H1 (cell line): ENCODE measurements around the gene ACTL6A. TPM values are rescaled to one million over a fixed set of nuclear protein-coding genes. Genes with fewer than 3 reads are reported as not detected.

Experiments
- CTCF ChIA-PET: fragments of 300-600 bp; sonication (Branson Sonifier 250); formaldehyde crosslinking; loops from one replicate; lab custom pipeline; 2021; ENCODE audit not compliant: partially characterized antibody; lab: Charles Lee
- POLR2A ChIA-PET: fragments of 300-600 bp; sonication (Branson Sonifier 250); formaldehyde crosslinking; loops from one replicate; lab custom pipeline; 2021; ENCODE audit warnings: inconsistent platforms; ENCODE audit not compliant: partially characterized antibody; lab: Charles Lee
- DNase-seq, 2 experiments: peaks; one replicate each; pipeline versions ENCODE4 v3.0.0 to v3.0.0-alpha.2; 2010 to 2022; ENCODE audit warnings: low spot score in 2 of 2, low read depth in 1 of 2, mixed read lengths in 1 of 2
- FAIRE-seq: peaks from 2 replicates; lab custom pipeline; 2011; peaks lifted over from hg19 to GRCh38; lab: Jason Lieb, UNC
- H2AFZ ChIP-seq: 2 replicates; pipeline ENCODE4 v1.8.1; 2012; ENCODE audit warnings: low read length, inconsistent platforms
- H2AK5ac ChIP-seq: 2 replicates; pipeline ENCODE4 v1.6.1; 2013; ENCODE audit warnings: low read depth, low read length
- H2BK120ac ChIP-seq: replicated peaks from 2 replicates; pipeline ENCODE3; 2013; ENCODE audit warnings: low read depth, low read length, inconsistent platforms
- H2BK12ac ChIP-seq: 2 replicates; pipeline ENCODE4 v1.6.1; 2013; ENCODE audit warnings: low read depth, low read length
- H2BK15ac ChIP-seq: 2 replicates; pipeline ENCODE4 v1.6.1; 2013; ENCODE audit warnings: low read length
- H2BK20ac ChIP-seq: 2 replicates; pipeline ENCODE4 v1.6.1; 2013; ENCODE audit warnings: low read length
- H2BK5ac ChIP-seq: 2 replicates; pipeline ENCODE4 v1.6.1; 2013; ENCODE audit warnings: low read depth, low read length
- H3K14ac ChIP-seq: 2 replicates; pipeline ENCODE4 v1.6.1; 2013; ENCODE audit warnings: inconsistent platforms; ENCODE audit not compliant: insufficient read length
- H3K18ac ChIP-seq: 2 replicates; pipeline ENCODE4 v1.6.1; 2013; ENCODE audit warnings: low read length; ENCODE audit errors: extremely low read depth
- H3K23ac ChIP-seq: 2 replicates; pipeline ENCODE4 v1.6.1; 2013; ENCODE audit warnings: inconsistent platforms; ENCODE audit not compliant: insufficient read length
- H3K23me2 ChIP-seq: 2 replicates; pipeline ENCODE4 v1.6.1; 2013; ENCODE audit warnings: low read depth, low read length
- H3K27ac ChIP-seq: 2 replicates; pipeline ENCODE4 v1.6.1; 2011; ENCODE audit warnings: low read depth, low read length, inconsistent platforms
- H3K27me3 ChIP-seq, 4 experiments: replicated peaks in 1 of 4; 1 replicate in 1 of 4; 2 replicates in 3 of 4; pipeline versions ENCODE4 v1.6.1 to v1.8.1; 2011 to 2013; ENCODE audit warnings: low read length in 3 of 4, mild to moderate bottlenecking in 3 of 4, inconsistent platforms in 2 of 4, mixed read lengths in 2 of 4, moderate library complexity in 1 of 4; ENCODE audit not compliant: control insufficient read depth in 3 of 4, insufficient read depth in 3 of 4; ENCODE audit errors: extremely low read depth in 1 of 4
- H3K36me3 ChIP-seq, 4 experiments: 2 replicates each; pipeline versions ENCODE4 v1.6.1 to v1.8.1; 2011 to 2013; ENCODE audit warnings: mild to moderate bottlenecking in 4 of 4, low read length in 3 of 4, moderate library complexity in 2 of 4, control low read depth in 1 of 4, inconsistent platforms in 1 of 4; ENCODE audit not compliant: insufficient read depth in 4 of 4, control insufficient read depth in 2 of 4
- H3K4ac ChIP-seq: replicated peaks from 2 replicates; pipeline ENCODE3; 2013; ENCODE audit warnings: low read length, low read depth, mixed read lengths, inconsistent platforms; ENCODE audit not compliant: insufficient read length
- H3K4me1 ChIP-seq, 4 experiments: replicated peaks in 1 of 4; 1 replicate in 1 of 4; 2 replicates in 3 of 4; pipeline versions ENCODE4 v1.6.1 to v1.8.1; 2011 to 2013; ENCODE audit warnings: low read length in 3 of 4, inconsistent platforms in 2 of 4, mixed read lengths in 1 of 4; ENCODE audit not compliant: insufficient read depth in 4 of 4, control insufficient read depth in 3 of 4
- H3K4me2 ChIP-seq, 2 experiments: 2 replicates each; pipeline versions ENCODE4 v1.6.1 to v1.8.1; 2011 to 2013; ENCODE audit warnings: low read depth in 2 of 2, low read length in 2 of 2, control low read depth in 1 of 2, inconsistent platforms in 1 of 2, mild to moderate bottlenecking in 1 of 2; ENCODE audit not compliant: insufficient read depth in 1 of 2
- H3K4me3 ChIP-seq, 4 experiments: fragments of 200-600, 300-600 bp in 1 of 4; sonication (generic), shearing (Covaris generic), sonication (Bioruptor Twin) in 1 of 4; 2 replicates each; pipeline versions ENCODE4 v1.5.1 to v1.8.1; 2011 to 2016; ENCODE audit warnings: low read length in 4 of 4, low read depth in 3 of 4, control low read depth in 2 of 4, inconsistent platforms in 2 of 4, mild to moderate bottlenecking in 2 of 4, mixed read lengths in 1 of 4, moderate library complexity in 1 of 4; ENCODE audit not compliant: insufficient read depth in 2 of 4; ENCODE audit errors: extremely low read depth in 1 of 4
- H3K56ac ChIP-seq: replicated peaks from 2 replicates; pipeline ENCODE3; 2013; ENCODE audit warnings: low read depth, mild to moderate bottlenecking, mixed read lengths, low read length, inconsistent platforms; ENCODE audit not compliant: insufficient read length
- H3K79me1 ChIP-seq: 2 replicates; pipeline ENCODE4 v1.6.1; 2013; ENCODE audit warnings: low read depth, low read length, control low read depth
- H3K79me2 ChIP-seq, 2 experiments: 2 replicates each; pipeline versions ENCODE4 v1.6.1 to v1.8.1; 2012 to 2013; ENCODE audit warnings: low read length in 2 of 2, mild to moderate bottlenecking in 2 of 2, inconsistent platforms in 1 of 2; ENCODE audit not compliant: insufficient read depth in 2 of 2, control insufficient read depth in 1 of 2
- H3K9ac ChIP-seq, 4 experiments: replicated peaks in 1 of 4; 1 replicate in 1 of 4; 2 replicates in 3 of 4; pipeline versions ENCODE4 v1.6.1 to v1.8.1; 2011 to 2013; ENCODE audit warnings: low read depth in 3 of 4, low read length in 3 of 4, control low read depth in 2 of 4, mild to moderate bottlenecking in 2 of 4, moderate library complexity in 2 of 4, inconsistent platforms in 1 of 4; ENCODE audit errors: extremely low read depth in 1 of 4
- H3K9me3 ChIP-seq, 2 experiments: 2 replicates each; pipeline versions ENCODE4 v1.6.1 to v1.8.1; 2012 to 2013; ENCODE audit warnings: mild to moderate bottlenecking in 2 of 2, moderate library complexity in 2 of 2, control low read depth in 1 of 2, inconsistent platforms in 1 of 2, low read depth in 1 of 2, low read length in 1 of 2, mixed read lengths in 1 of 2; ENCODE audit not compliant: insufficient read depth in 2 of 2
- H4K20me1 ChIP-seq, 2 experiments: replicated peaks in 1 of 2; 2 replicates each; pipeline versions ENCODE3 to v1.8.1; 2011 to 2013; ENCODE audit warnings: inconsistent platforms in 2 of 2, low read length in 2 of 2, mild to moderate bottlenecking in 1 of 2; ENCODE audit not compliant: insufficient read depth in 2 of 2, control insufficient read depth in 1 of 2
- H4K5ac ChIP-seq: 2 replicates; pipeline ENCODE4 v1.6.1; 2013; ENCODE audit warnings: low read length, low read depth, mixed read lengths, inconsistent platforms; ENCODE audit not compliant: insufficient read length
- H4K8ac ChIP-seq: 2 replicates; pipeline ENCODE4 v1.8.0; 2013; ENCODE audit warnings: mild to moderate bottlenecking, moderate library complexity, low read length, inconsistent platforms; ENCODE audit not compliant: insufficient read depth; ENCODE audit errors: extremely low read depth
- H4K91ac ChIP-seq: replicated peaks from 2 replicates; pipeline ENCODE3; 2013; ENCODE audit warnings: low read length, mixed read lengths, inconsistent platforms; ENCODE audit not compliant: insufficient read length
- ATF2 ChIP-seq: IDR thresholded peaks from 2 replicates; pipeline ENCODE4 v1.6.1; 2012; ENCODE audit warnings: low read length, inconsistent platforms
- CHD2 ChIP-seq: IDR thresholded peaks from 2 replicates; pipeline ENCODE4 v1.6.1; 2012; ENCODE audit warnings: low read length, improper control_type of control experiment
- EGR1 ChIP-seq: IDR thresholded peaks from 2 replicates; pipeline ENCODE4 v1.6.1; 2011; ENCODE audit warnings: low read depth, low read length, borderline replicate concordance
- HDAC2 ChIP-seq, 2 experiments: fragments of 300-600 bp in 1 of 2; sonication (generic) in 1 of 2; IDR thresholded peaks; 2 replicates each; pipeline ENCODE4 v1.6.1; 2011 to 2012; ENCODE audit warnings: low read depth in 2 of 2, low read length in 2 of 2, mild to moderate bottlenecking in 2 of 2, moderate library complexity in 2 of 2, borderline replicate concordance in 1 of 2, inconsistent platforms in 1 of 2
- RAD21 ChIP-seq, 2 experiments: IDR thresholded peaks in 1 of 2; conservative IDR thresholded peaks in 1 of 2; 2 replicates each; pipeline ENCODE4 v1.6.1; 2011; ENCODE audit warnings: low read depth in 2 of 2, low read length in 2 of 2, improper control_type of control experiment in 1 of 2, inconsistent platforms in 1 of 2, mild to moderate bottlenecking in 1 of 2, moderate library complexity in 1 of 2
- RBBP5 ChIP-seq: IDR thresholded peaks from 2 replicates; pipeline ENCODE4 v1.7.1; 2012; ENCODE audit warnings: low read depth, mild to moderate bottlenecking, inconsistent platforms, low read length, moderate library complexity, borderline replicate concordance
- RFX5 ChIP-seq: IDR thresholded peaks from 2 replicates; pipeline ENCODE4 v1.6.1; 2011; ENCODE audit warnings: low read depth, low read length, improper control_type of control experiment, borderline replicate concordance
- SIN3A ChIP-seq, 2 experiments: IDR thresholded peaks in 1 of 2; conservative IDR thresholded peaks in 1 of 2; 2 replicates each; pipeline ENCODE4 v1.6.1; 2011 to 2012; ENCODE audit warnings: low read length in 2 of 2, improper control_type of control experiment in 1 of 2, low read depth in 1 of 2, mild to moderate bottlenecking in 1 of 2
- TAF1 ChIP-seq: IDR thresholded peaks from 2 replicates; pipeline ENCODE4 v1.6.1; 2011; ENCODE audit warnings: mild to moderate bottlenecking, low read depth, low read length
- TBP ChIP-seq: IDR thresholded peaks from 2 replicates; pipeline ENCODE4 v1.6.1; 2011; ENCODE audit warnings: low read depth, low read length, improper control_type of control experiment
- TEAD4 ChIP-seq: IDR thresholded peaks from 2 replicates; pipeline ENCODE4 v1.6.1; 2012; ENCODE audit warnings: low read depth, low read length, inconsistent platforms, mixed read lengths
- ZNF274 ChIP-seq: IDR thresholded peaks from 2 replicates; pipeline ENCODE4 v1.7.0; 2012; ENCODE audit warnings: low read length, borderline replicate concordance; ENCODE audit errors: extremely low read depth
- WGBS, 2 experiments: shearing (Covaris generic) in 1 of 2; methylation state at CpG; one replicate each; pipeline versions ENCODE4 v1.1.6 to v1.1.7; 2013 to 2015; ENCODE audit warnings: low lambda C conversion rate in 2 of 2, mixed read lengths in 2 of 2, inconsistent platforms in 1 of 2, low coverage in 1 of 2, missing lambda C conversion rate in 1 of 2; ENCODE audit not compliant: insufficient replicate concordance in 2 of 2, insufficient coverage in 1 of 2, insufficient read length in 1 of 2; ENCODE audit errors: extremely low coverage in 1 of 2, missing lambda C conversion rate in 1 of 2; 5-methylcytosine and 5-hydroxymethylcytosine counted together
- polyA plus RNA-seq, 7 experiments: library from polyadenylated mRNA; depleted of rRNA in 3 of 7; stranded (reverse) in 5 of 7; unstranded in 2 of 7; fragments of >200 nt in 5 of 7; fragments of 200-250 nt in 2 of 7; gene quantifications; 1 replicate in 5 of 7; 2 replicates in 1 of 7; 4 replicates in 1 of 7; pipeline versions ENCODE4 v1.2.1 to v1.2.3, GENCODE V29; 2011 to 2013; ENCODE audit warnings: missing spikeins in 2 of 7, mixed read lengths in 2 of 7
- total RNA-seq: library from RNA; stranded (reverse); fragmentation: NEBNext Ultra II Directional; extraction: Animal tissue kit (Norgen Biotek cat#: 25700); gene quantifications from 2 replicates; pipeline ENCODE4 v1.2.1, GENCODE V29; 2021

The ACTL6A gene
- total and polyA plus RNA-seq, 2 of the 8 experiments (the other 6 are each of a cell fraction or from before 2014, with no cell fraction given), result 76.9 to 99.5 TPM

- CTCF ChIA-PET, result interaction anchor here (0.9 kb wide), 1 partner anchor 68 kb away, joined by 3 read pairs; no protein-coding TSS in a partner anchor
- H2AFZ ChIP-seq, result no peak overlapping the region
- H3K4me2 ChIP-seq, result no peak overlapping the region
- no peak overlapping the region for H3K56ac ChIP-seq
- no peak overlapping the region for H2BK5ac ChIP-seq
- H4K91ac ChIP-seq, result no peak overlapping the region
- DNase-seq (no peak), FAIRE-seq (no peak)
- H4K8ac ChIP-seq, result no peak overlapping the region
- H3K4ac ChIP-seq, result no peak overlapping the region
- WGBS, 2 experiments, result 67% methylated on average over 2 of the region's 2 CpGs; no CpG with 5 or more reads in 1 of the 2 experiments
- no peak overlapping the region for H2BK120ac ChIP-seq
- POLR2A ChIA-PET, result no interaction called here
- H2BK15ac ChIP-seq, result no peak overlapping the region
- no peak overlapping the region for H3K14ac ChIP-seq
- no peak overlapping the region for H4K5ac ChIP-seq
- H2AK5ac ChIP-seq, result no peak overlapping the region
- no peak overlapping the region for H3K9ac ChIP-seq
- no peaks in the 10 kb centered on the region for H3K79me1 ChIP-seq
- H3K4me3 ChIP-seq, result no peak overlapping the region
- no peak overlapping the region for H3K18ac ChIP-seq
- no peak overlapping the region for H3K23ac ChIP-seq
- H3K23me2 ChIP-seq, result peaks cover 2% of the 10 kb centered on the region; the same call in 1 of the 2 replicates
- no peak overlapping the region; the same call in 1 of the 2 replicates for H2BK20ac ChIP-seq
- no peaks in the 10 kb centered on the region for H4K20me1 ChIP-seq
- H3K9me3 ChIP-seq, result no peaks in the 10 kb centered on the region
- H2BK12ac ChIP-seq, result no peak overlapping the region
- no peaks in the 10 kb centered on the region for H3K79me2 ChIP-seq
- H3K27ac ChIP-seq, result no peak overlapping the region
- no peaks in the 10 kb centered on the region for H3K36me3 ChIP-seq
- H3K4me1 ChIP-seq, result peaks cover 0 to 5% (median 2%) of the 10 kb centered on the region in 4 experiments; a peak in 4 of 7 replicates
- no peaks in the 10 kb centered on the region for H3K27me3 ChIP-seq
- TF ChIP-seq TAF1 (no peak), RFX5 (no peak), ZNF274 (no peak), RAD21 (IDR thresholded peaks at IDR 0.05 in 1 of 2, conservative IDR thresholded peaks at IDR 0.05 in 1 of 2; ENCODE audit: low read depth in 2 of 2, low read length in 2 of 2) (no peak), ATF2 (no peak), TEAD4 (no peak), CHD2 (no peak), HDAC2 (IDR thresholded peaks at IDR 0.05; ENCODE audit: borderline replicate concordance in 1 of 2, low read depth in 2 of 2, low read length in 2 of 2) (no peak), RBBP5 (no peak), SIN3A (conservative IDR thresholded peaks at IDR 0.05 in 1 of 2, IDR thresholded peaks at IDR 0.05 in 1 of 2; ENCODE audit: low read depth in 1 of 2, low read length in 2 of 2) (no peak), EGR1 (no peak), TBP (no peak)
These were observed 31.1 kb upstream of the ACTL6A start for GRCh38 chr3:179531576-179531975.
